Osteocyte (in vitro differentiated cells): ENCODE results near the gene LRRN4CL. TPM values are rescaled to one million over a fixed set of nuclear protein-coding genes. Genes with fewer than 3 reads are reported as not detected.
A peak's percentile ranks its signal among the peaks of the same experiment; 100 is the strongest.
"Not testable (repeated sequence)": the region's sequence is repeated elsewhere in the genome, so short reads cannot be mapped to it uniquely, and the experiment has no call there.

Experiments used
- DNase-seq: peaks from one replicate; pipeline ENCODE4 v3.0.0; 2021; ENCODE audit warnings: mixed read lengths; ENCODE audit not compliant: unreplicated experiment; ENCODE audit errors: extremely low spot score
- H3K27ac Mint-ChIP-seq: one replicate; pipeline ENCODE4 v1.8.0; 2021; ENCODE audit warnings: mild to moderate bottlenecking, mixed read lengths; ENCODE audit not compliant: unreplicated experiment
- H3K27me3 Mint-ChIP-seq: one replicate; pipeline ENCODE4 v1.8.0; 2021; ENCODE audit warnings: mixed read lengths; ENCODE audit not compliant: unreplicated experiment
- H3K36me3 Mint-ChIP-seq: one replicate; pipeline ENCODE4 v1.8.0; 2021; ENCODE audit warnings: mixed read lengths; ENCODE audit not compliant: unreplicated experiment
- H3K4me1 Mint-ChIP-seq: one replicate; pipeline ENCODE4 v1.8.0; 2021; ENCODE audit warnings: mixed read lengths; ENCODE audit not compliant: unreplicated experiment
- H3K4me3 Mint-ChIP-seq: one replicate; pipeline ENCODE4 v1.8.0; 2021; ENCODE audit warnings: mild to moderate bottlenecking, moderate library complexity, mixed read lengths; ENCODE audit not compliant: unreplicated experiment
- H3K9me3 Mint-ChIP-seq: one replicate; pipeline ENCODE4 v1.8.0; 2021; ENCODE audit warnings: mixed read lengths; ENCODE audit not compliant: unreplicated experiment
- long read RNA-seq: library from polyadenylated mRNA; unstranded; transcript quantifications from one replicate; pipeline ENCODE4 v2.0.0, GENCODE V29; 2021
- total RNA-seq: library from RNA; stranded (reverse); gene quantifications from 2 replicates; pipeline ENCODE4 v1.2.1, GENCODE V29; 2021
- TF ChIP-seq, protein P1 (sequence below): fragments of 200-600 bp; sonication (generic); IDR thresholded peaks from 2 replicates; pipeline ENCODE4 v1.5.0; 2021; ENCODE audit warnings: antibody characterized with exemption, mild to moderate bottlenecking, moderate library complexity

The LRRN4CL gene
- 0.39 and 0.46 TPM in 2 replicates for total RNA-seq
- long read RNA-seq: 0 reads

DNA sequence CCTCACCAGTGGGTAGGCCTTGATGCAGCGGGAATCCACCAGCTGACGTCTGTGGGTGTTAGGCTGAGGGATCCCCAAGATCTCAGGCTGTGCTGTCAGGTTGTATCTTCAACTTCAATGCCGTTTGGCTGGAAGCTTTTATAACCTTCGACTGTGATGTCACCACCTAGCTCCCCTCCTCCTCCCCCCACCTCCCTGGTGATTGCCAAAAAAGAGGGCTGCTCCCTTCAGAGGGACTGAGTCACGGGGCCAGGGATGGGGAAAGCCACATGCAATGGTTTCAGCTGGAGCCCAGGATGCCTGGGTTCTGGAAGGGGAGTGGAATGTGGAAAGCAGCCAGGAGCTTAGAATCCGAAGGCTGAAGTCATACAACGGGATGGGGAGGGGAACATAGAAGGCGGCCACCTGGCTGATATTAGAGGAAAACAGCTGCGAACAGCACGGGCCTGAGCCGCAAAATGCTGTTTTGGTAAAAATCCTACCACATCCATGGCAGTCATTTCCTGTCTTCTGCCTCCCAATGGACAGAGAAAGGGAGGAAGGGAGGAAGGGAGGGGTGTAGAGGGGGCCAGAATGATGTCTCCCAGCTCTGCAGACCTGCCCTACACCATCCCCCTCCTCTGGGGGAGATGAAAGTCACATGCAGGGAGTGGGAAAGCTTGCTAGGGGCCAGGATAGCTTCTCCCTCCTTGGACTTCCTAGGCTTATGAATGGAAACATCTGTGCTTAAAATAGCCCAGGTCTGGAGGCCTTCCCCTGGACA, at the start of gene LRRN4CL:
Gene LRRN4CL, minus strand, starts transcription at position 110 of the 763 bp plus-strand sequence. CDS start 1,022 bp downstream, outside the sequence.
- no peak for DNase-seq
- H3K27me3 Mint-ChIP-seq: no peaks in the 10 kb centered on the region

DNA sequence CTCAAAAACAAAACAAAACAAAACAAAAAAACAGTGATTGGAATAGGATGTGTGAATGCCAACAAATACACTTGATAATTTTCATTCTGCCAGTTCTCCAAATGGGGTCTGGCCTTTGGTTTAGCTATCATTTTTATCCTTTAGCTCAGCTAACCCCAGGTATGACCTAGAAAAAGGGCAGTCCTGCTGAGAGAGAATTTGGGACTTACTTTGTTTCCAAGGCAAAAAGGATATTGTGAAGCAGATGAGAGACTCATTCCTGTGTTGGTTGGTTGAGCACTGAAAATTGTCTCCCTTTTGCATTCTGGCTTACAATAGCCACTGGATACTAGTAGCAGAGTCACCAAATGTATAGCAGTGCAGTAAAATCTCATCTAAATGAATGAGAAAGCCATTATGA, 47.9 kb upstream of the LRRN4CL start:
- Mint-ChIP-seq H3K9me3 (no peaks in the 10 kb centered on the region), H3K4me1 (peaks cover 3% of the 10 kb centered on the region), H3K36me3 (peaks cover 21% of the 10 kb centered on the region), H3K27me3 (no peaks in the 10 kb centered on the region), H3K27ac (no peak overlapping the region), H3K4me3 (no peak overlapping the region)
- DNase-seq: no peak
- TF ChIP-seq, protein P1, sequence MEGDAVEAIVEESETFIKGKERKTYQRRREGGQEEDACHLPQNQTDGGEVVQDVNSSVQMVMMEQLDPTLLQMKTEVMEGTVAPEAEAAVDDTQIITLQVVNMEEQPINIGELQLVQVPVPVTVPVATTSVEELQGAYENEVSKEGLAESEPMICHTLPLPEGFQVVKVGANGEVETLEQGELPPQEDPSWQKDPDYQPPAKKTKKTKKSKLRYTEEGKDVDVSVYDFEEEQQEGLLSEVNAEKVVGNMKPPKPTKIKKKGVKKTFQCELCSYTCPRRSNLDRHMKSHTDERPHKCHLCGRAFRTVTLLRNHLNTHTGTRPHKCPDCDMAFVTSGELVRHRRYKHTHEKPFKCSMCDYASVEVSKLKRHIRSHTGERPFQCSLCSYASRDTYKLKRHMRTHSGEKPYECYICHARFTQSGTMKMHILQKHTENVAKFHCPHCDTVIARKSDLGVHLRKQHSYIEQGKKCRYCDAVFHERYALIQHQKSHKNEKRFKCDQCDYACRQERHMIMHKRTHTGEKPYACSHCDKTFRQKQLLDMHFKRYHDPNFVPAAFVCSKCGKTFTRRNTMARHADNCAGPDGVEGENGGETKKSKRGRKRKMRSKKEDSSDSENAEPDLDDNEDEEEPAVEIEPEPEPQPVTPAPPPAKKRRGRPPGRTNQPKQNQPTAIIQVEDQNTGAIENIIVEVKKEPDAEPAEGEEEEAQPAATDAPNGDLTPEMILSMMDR: no peak

More for the DNA sequence above, at the start of gene LRRN4CL:
- Mint-ChIP-seq H3K9me3 (no peaks in the 10 kb centered on the region), H3K27ac (peak within 1 kb of the TSS; percentile 63), H3K4me3 (peak within 1 kb of the TSS; percentile 32), H3K36me3 (peaks cover 19% of the 10 kb centered on the region), H3K4me1 (peaks cover 9% of the 10 kb centered on the region)
- TF ChIP-seq, protein P1: no peak

DNA sequence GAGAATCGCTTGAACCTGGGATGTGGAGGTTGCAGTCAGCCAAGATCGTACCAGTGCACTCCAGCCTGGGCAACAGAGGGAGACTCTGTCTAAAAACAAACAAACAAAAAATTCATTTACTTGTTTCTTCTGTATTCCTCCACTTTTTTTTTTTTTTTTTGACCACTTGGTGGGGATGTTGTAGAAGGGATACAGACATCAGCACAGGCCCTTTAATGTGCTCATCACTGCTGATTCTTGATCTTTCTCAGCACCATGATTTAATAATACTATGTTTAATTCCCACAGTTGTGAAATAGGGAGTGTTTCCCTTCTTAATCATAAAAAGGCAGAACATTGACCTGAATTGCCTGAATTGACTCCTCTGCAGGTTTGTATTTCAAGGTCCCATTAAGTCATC, 43.5 kb upstream of the LRRN4CL start:
- Mint-ChIP-seq H3K27me3 (no peaks in the 10 kb centered on the region), H3K9me3 (no peaks in the 10 kb centered on the region), H3K36me3 (peaks cover 6% of the 10 kb centered on the region), H3K4me1 (peaks cover 22% of the 10 kb centered on the region), H3K27ac (no peak overlapping the region), H3K4me3 (no peak overlapping the region)
- DNase-seq: no peak
- TF ChIP-seq, protein P1: peak; percentile 32

DNA sequence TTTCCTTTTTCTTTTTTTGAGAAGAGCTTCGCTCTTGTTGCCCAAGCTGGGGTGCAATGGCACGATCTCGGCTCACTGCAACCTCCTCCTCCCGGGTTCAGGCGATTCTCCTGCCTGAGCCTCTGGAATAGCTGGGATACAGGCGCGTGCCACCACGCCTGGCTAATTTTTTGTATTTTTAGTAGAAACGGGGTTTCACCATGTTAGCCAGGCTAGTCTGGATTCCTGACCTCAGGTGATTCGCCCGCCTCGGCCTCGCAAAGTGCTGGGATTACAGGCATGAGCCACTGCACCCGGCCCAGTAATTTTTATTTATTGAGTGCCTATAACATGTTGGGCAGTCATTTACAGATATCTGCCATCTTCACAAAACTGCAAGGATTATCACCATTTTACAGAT, 40.7 kb upstream of the LRRN4CL start:
- H3K27me3 Mint-ChIP-seq, DNase-seq, H3K36me3 Mint-ChIP-seq, H3K9me3 Mint-ChIP-seq: not testable (repeated sequence)
- Mint-ChIP-seq H3K4me1 (peaks cover 33% of the 10 kb centered on the region), H3K27ac (peak overlapping the region; percentile 57), H3K4me3 (peak overlapping the region; percentile 88)

DNA sequence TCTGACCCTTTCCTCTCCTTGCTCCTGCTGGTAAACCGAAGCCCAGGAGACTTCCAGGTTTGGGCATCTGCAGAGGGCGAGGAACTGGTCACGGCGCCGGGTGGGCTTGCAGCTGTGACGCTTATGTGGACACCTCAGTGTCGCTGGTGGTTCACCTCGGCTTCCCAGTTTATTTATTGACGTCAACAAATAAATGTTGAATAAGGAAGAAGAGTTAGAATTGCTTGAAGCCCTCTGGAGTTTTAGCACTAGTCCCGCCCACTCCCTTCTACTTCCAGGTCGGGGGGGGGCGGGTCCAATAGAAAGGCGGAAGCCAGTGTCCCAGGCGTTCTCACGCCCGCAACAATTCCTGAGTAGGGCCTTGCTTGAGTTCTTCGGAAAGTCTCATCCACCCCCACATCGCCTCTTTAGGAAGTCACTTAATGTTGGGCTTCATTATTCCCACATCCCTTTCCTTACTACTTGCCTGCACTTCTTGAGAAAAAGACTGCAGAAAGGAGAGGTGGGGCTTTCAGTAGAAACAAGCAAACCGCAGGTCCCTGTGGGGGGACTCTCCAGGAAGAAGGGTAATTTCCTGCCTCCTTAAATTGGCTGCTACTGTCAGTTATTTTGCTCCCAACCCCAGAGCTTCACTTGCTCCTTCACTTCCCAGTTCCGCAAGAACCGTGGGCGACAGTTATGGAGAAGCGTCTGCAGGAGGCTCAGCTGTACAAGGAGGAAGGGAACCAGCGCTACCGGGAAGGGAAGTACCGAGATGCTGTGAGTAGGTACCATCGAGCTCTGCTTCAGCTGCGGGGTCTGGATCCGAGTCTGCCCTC, 39.0 kb upstream of the LRRN4CL start, which contains the start of gene TTC9C:
Gene TTC9C, plus strand, starts transcription at position 316 of the 818 bp plus-strand sequence. Its CDS starts 363 bp downstream, at position 679.
- Mint-ChIP-seq H3K4me3 (peak within 1 kb of the TSS; percentile 88), H3K27ac (peak within 1 kb of the TSS; percentile 99), H3K36me3 (peaks cover 15% of the 10 kb centered on the region), H3K27me3 (no peaks in the 10 kb centered on the region), H3K4me1 (peaks cover 50% of the 10 kb centered on the region), H3K9me3 (no peaks in the 10 kb centered on the region)
- peak; percentile 91 for DNase-seq
- TF ChIP-seq, protein P1: no peak
